ENCODE data around the gene MAN2B1. TPM values are rescaled to one million over a fixed set of nuclear protein-coding genes. Genes with fewer than 3 reads are reported as not detected.
A peak's percentile ranks its signal among the peaks of the same experiment; 100 is the strongest.

The MAN2B1 gene
- total and polyA plus RNA-seq, 2 of the 13 experiments (the other 11 are each of a cell fraction or from before 2014, with no cell fraction given): 23.6 to 23.8 TPM

DNA sequence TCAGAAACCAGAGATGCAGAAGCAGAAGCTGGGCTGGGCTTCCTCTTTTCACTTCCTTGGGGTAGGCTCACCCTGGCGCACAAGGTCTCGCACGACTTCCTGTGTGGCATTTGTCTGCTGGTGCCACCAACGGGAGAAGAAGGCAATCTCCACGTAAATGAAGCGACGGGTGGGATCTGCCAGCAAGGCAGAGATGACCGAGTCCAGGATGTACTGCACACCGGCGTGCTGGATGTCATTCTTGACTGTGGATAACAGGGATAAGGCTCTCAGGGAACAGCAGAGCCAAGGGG, 1.3 kb downstream of the MAN2B1 start:
- FAIRE-seq: no peak

More for the DNA sequence above, 1.3 kb downstream of the MAN2B1 start:
- no peak for ATAC-seq
- Histone ChIP-seq H4K20me1 (ENCODE audit: insufficient read depth, low read length) (no peaks in the 10 kb centered on the region), H3K9me3 (ENCODE audit: low read length) (no peaks in the 10 kb centered on the region), H3K4me1 (ENCODE audit: insufficient read depth, low read length) (peaks cover 35% of the 10 kb centered on the region), H3K4me2 (ENCODE audit: low read depth, low read length) (peak overlapping the region; percentile 97; the same call in 1 of the 2 replicates), H3K27ac (ENCODE audit: extremely low read length, insufficient read depth, low read length) (no peak overlapping the region), H3K79me2 (ENCODE audit: insufficient read depth, low read length) (peaks cover 28% of the 10 kb centered on the region), H2AFZ (ENCODE audit: low read length) (no peak overlapping the region), H3K36me3 (replicated peaks in 1 of 2; ENCODE audit: control insufficient read depth in 1 of 2, insufficient read depth in 2 of 2, low read length in 2 of 2) (peaks cover 0 to 4% of the 10 kb centered on the region in 2 experiments; a peak in 2 of 5 replicates), H3K27me3 (ENCODE audit: control insufficient read depth in 1 of 2, insufficient read depth in 2 of 2, low read length in 2 of 2) (no peaks in the 10 kb centered on the region; a peak in 1 of 5 replicates), H3K4me3 (replicated peaks in 1 of 3; ENCODE audit: insufficient read depth in 1 of 3, low read depth in 2 of 3, low read length in 3 of 3) (no peak overlapping the region), H3K9ac (ENCODE audit: insufficient read depth, low read depth, low read length) (no peak overlapping the region)
- DNase-seq (ENCODE audit: low spot score): no peak
- no TSS peak for BruUV-seq (replicated peaks)
- in situ Hi-C loops (cut with HindIII; ENCODE audit: extremely low pct_ligation_motif_present, low pct_unique_long_range_greater_than_20kb) (no loop called here), intact Hi-C loops (cut with micrococcal nuclease; ENCODE audit: unreplicated experiment) (no loop called here)
- 94% methylated on average over 10 of the region's 10 CpGs for WGBS (ENCODE audit: low lambda C conversion rate)
- ChIA-PET CTCF (ENCODE audit: low intra/inter-chr PET ratio, low total read pairs) (no interaction called here), POLR2A (no interaction called here)
- TF ChIP-seq ZNF274 (CRISPR knock-in tag; IDR thresholded peaks at IDR 0.05) (no peak), SP4 (CRISPR knock-in tag; IDR thresholded peaks at IDR 0.05) (no peak), SALL1 (CRISPR knock-in tag; IDR thresholded peaks at IDR 0.05) (no peak), SETDB1 (CRISPR knock-in tag; IDR thresholded peaks at IDR 0.05; ENCODE audit: borderline replicate concordance) (no peak), ZNF333 (CRISPR knock-in tag; IDR thresholded peaks at IDR 0.05; ENCODE audit: borderline replicate concordance) (no peak), PAX8 (CRISPR knock-in tag; IDR thresholded peaks at IDR 0.05; ENCODE audit: borderline replicate concordance) (no peak), SOX5 (CRISPR knock-in tag; IDR thresholded peaks at IDR 0.05; ENCODE audit: borderline replicate concordance) (no peak), ZNF75D (CRISPR knock-in tag; IDR thresholded peaks at IDR 0.05; ENCODE audit: borderline replicate concordance) (no peak), KDM5B (CRISPR knock-in tag; IDR thresholded peaks at IDR 0.05; ENCODE audit: borderline replicate concordance) (no peak), TCF12 (IDR thresholded peaks at IDR 0.05) (no peak), TCF12 (CRISPR knock-in tag; IDR thresholded peaks at IDR 0.05) (no peak), TBP (CRISPR knock-in tag; IDR thresholded peaks at IDR 0.05) (no peak), ZNF598 (CRISPR knock-in tag; IDR thresholded peaks at IDR 0.05; ENCODE audit: borderline replicate concordance) (no peak)
- TF ChIP-seq, protein P1, sequence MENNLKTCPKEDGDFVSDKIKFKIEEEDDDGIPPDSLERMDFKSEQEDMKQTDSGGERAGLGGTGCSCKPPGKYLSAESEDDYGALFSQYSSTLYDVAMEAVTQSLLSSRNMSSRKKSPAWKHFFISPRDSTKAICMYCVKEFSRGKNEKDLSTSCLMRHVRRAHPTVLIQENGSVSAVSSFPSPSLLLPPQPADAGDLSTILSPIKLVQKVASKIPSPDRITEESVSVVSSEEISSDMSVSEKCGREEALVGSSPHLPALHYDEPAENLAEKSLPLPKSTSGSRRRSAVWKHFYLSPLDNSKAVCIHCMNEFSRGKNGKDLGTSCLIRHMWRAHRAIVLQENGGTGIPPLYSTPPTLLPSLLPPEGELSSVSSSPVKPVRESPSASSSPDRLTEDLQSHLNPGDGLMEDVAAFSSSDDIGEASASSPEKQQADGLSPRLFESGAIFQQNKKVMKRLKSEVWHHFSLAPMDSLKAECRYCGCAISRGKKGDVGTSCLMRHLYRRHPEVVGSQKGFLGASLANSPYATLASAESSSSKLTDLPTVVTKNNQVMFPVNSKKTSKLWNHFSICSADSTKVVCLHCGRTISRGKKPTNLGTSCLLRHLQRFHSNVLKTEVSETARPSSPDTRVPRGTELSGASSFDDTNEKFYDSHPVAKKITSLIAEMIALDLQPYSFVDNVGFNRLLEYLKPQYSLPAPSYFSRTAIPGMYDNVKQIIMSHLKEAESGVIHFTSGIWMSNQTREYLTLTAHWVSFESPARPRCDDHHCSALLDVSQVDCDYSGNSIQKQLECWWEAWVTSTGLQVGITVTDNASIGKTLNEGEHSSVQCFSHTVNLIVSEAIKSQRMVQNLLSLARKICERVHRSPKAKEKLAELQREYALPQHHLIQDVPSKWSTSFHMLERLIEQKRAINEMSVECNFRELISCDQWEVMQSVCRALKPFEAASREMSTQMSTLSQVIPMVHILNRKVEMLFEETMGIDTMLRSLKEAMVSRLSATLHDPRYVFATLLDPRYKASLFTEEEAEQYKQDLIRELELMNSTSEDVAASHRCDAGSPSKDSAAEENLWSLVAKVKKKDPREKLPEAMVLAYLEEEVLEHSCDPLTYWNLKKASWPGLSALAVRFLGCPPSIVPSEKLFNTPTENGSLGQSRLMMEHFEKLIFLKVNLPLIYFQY (CRISPR knock-in tag; IDR thresholded peaks at IDR 0.05; ENCODE audit: borderline replicate concordance): no peak
- TF ChIP-seq, protein P2, sequence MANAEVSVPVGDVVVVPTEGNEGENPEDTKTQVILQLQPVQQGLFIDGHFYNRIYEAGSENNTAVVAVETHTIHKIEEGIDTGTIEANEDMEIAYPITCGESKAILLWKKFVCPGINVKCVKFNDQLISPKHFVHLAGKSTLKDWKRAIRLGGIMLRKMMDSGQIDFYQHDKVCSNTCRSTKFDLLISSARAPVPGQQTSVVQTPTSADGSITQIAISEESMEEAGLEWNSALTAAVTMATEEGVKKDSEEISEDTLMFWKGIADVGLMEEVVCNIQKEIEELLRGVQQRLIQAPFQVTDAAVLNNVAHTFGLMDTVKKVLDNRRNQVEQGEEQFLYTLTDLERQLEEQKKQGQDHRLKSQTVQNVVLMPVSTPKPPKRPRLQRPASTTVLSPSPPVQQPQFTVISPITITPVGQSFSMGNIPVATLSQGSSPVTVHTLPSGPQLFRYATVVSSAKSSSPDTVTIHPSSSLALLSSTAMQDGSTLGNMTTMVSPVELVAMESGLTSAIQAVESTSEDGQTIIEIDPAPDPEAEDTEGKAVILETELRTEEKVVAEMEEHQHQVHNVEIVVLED (CRISPR knock-in tag; IDR thresholded peaks at IDR 0.05; ENCODE audit: borderline replicate concordance): no peak
- TF ChIP-seq, protein P3, sequence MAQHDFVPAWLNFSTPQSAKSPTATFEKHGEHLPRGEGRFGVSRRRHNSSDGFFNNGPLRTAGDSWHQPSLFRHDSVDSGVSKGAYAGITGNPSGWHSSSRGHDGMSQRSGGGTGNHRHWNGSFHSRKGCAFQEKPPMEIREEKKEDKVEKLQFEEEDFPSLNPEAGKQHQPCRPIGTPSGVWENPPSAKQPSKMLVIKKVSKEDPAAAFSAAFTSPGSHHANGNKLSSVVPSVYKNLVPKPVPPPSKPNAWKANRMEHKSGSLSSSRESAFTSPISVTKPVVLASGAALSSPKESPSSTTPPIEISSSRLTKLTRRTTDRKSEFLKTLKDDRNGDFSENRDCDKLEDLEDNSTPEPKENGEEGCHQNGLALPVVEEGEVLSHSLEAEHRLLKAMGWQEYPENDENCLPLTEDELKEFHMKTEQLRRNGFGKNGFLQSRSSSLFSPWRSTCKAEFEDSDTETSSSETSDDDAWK (CRISPR knock-in tag; IDR thresholded peaks at IDR 0.05): no peak
- TF ChIP-seq, protein P4, sequence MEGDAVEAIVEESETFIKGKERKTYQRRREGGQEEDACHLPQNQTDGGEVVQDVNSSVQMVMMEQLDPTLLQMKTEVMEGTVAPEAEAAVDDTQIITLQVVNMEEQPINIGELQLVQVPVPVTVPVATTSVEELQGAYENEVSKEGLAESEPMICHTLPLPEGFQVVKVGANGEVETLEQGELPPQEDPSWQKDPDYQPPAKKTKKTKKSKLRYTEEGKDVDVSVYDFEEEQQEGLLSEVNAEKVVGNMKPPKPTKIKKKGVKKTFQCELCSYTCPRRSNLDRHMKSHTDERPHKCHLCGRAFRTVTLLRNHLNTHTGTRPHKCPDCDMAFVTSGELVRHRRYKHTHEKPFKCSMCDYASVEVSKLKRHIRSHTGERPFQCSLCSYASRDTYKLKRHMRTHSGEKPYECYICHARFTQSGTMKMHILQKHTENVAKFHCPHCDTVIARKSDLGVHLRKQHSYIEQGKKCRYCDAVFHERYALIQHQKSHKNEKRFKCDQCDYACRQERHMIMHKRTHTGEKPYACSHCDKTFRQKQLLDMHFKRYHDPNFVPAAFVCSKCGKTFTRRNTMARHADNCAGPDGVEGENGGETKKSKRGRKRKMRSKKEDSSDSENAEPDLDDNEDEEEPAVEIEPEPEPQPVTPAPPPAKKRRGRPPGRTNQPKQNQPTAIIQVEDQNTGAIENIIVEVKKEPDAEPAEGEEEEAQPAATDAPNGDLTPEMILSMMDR (CRISPR knock-in tag; IDR thresholded peaks at IDR 0.05): no peak

Measured in HepG2 (cell line).